Lower leg skin (tissue), 3 donors: ENCODE results near the gene DKK3.

ENCODE experiments used
- CTCF ChIP-seq, 3 donors: fragments of 450-650 bp; IDR thresholded peaks; one replicate each; pipeline ENCODE4 v1.5.1; 2016; ENCODE audit warnings: antibody characterized with exemption in 3 of 3, mild to moderate bottlenecking in 3 of 3, moderate library complexity in 2 of 3
- POLR2A ChIP-seq, 2 donors: fragments of 450-650 bp; IDR thresholded peaks; one replicate each; pipeline ENCODE4 v1.6.1; 2016 to 2017; ENCODE audit warnings: antibody characterized with exemption in 2 of 2, mild to moderate bottlenecking in 1 of 2, moderate library complexity in 1 of 2

- no peak for TF ChIP-seq CTCF (IDR thresholded peaks at IDR 0.05)
- TF ChIP-seq POLR2A (IDR thresholded peaks at IDR 0.05) = no peak
Observed at GRCh38 chr11:11964774-11965150, 43.7 kb downstream of the DKK3 start.
